ENCODE results near the gene LARP6. TPM values are rescaled to one million over a fixed set of nuclear protein-coding genes. Genes with fewer than 3 reads are reported as not detected.
A peak's percentile ranks its signal among the peaks of the same experiment; 100 is the strongest.

LARP6 gene
- total RNA-seq, 1 donor from 2014 or later: 24.8 TPM

GRCh38 chr15:70852501-70853317 is 1.2 kb downstream of the LARP6 start:
- peaks cover 15% of the 10 kb centered on the region for H3K4me1 Mint-ChIP-seq
- H3K9me3 Mint-ChIP-seq: no peaks in the 10 kb centered on the region
- H3K36me3 Mint-ChIP-seq: peaks cover 20% of the 10 kb centered on the region
- H3K4me3 Mint-ChIP-seq: peak overlapping the region; percentile 89
- peak overlapping the region; percentile 95 for H3K27ac Mint-ChIP-seq
- DNase-seq (ENCODE audit: low spot score in 2 of 2, unreplicated experiment in 2 of 2): no peak
- TF ChIP-seq CTCF (IDR thresholded peaks at IDR 0.05; ENCODE audit: unreplicated experiment): no peak
- no peaks in the 10 kb centered on the region for H3K27me3 Mint-ChIP-seq (ENCODE audit: low read depth)

GRCh38 chr15:70851889-70852288 is 2.1 kb downstream of the LARP6 start:
- Mint-ChIP-seq H3K9me3 (no peaks in the 10 kb centered on the region), H3K27me3 (ENCODE audit: low read depth) (no peaks in the 10 kb centered on the region), H3K27ac (no peak overlapping the region), H3K4me1 (peaks cover 15% of the 10 kb centered on the region), H3K4me3 (no peak overlapping the region), H3K36me3 (peaks cover 22% of the 10 kb centered on the region)
- no peak for TF ChIP-seq CTCF (IDR thresholded peaks at IDR 0.05; ENCODE audit: unreplicated experiment)
- DNase-seq (ENCODE audit: low spot score in 2 of 2, unreplicated experiment in 2 of 2): no peak

- DNase-seq (ENCODE audit: low spot score in 2 of 2, unreplicated experiment in 2 of 2): no peak
- no peak for TF ChIP-seq CTCF (IDR thresholded peaks at IDR 0.05; ENCODE audit: unreplicated experiment)
- no peak overlapping the region for H3K4me3 Mint-ChIP-seq
- H3K4me1 Mint-ChIP-seq: no peaks in the 10 kb centered on the region
- no peaks in the 10 kb centered on the region for H3K27me3 Mint-ChIP-seq (ENCODE audit: low read depth)
- H3K36me3 Mint-ChIP-seq: peaks cover 27% of the 10 kb centered on the region
- H3K27ac Mint-ChIP-seq: no peak overlapping the region
- H3K9me3 Mint-ChIP-seq: peaks cover 9% of the 10 kb centered on the region
Observed at GRCh38 chr15:70845602-70846360, 8.2 kb downstream of the LARP6 start.

- Mint-ChIP-seq H3K27me3 (ENCODE audit: low read depth) (no peaks in the 10 kb centered on the region), H3K4me1 (peaks cover 10% of the 10 kb centered on the region), H3K9me3 (peaks cover 12% of the 10 kb centered on the region), H3K36me3 (peaks cover 45% of the 10 kb centered on the region), H3K27ac (no peak overlapping the region), H3K4me3 (no peak overlapping the region)
- no peak for TF ChIP-seq CTCF (IDR thresholded peaks at IDR 0.05; ENCODE audit: unreplicated experiment)
- no peak for DNase-seq (ENCODE audit: low spot score in 2 of 2, unreplicated experiment in 2 of 2)
Observed at GRCh38 chr15:70837476-70837875, 16.5 kb downstream of the LARP6 start.

GRCh38 chr15:70835841-70836240 is 18.1 kb downstream of the LARP6 start:
- Mint-ChIP-seq H3K4me1 (peaks cover 10% of the 10 kb centered on the region), H3K4me3 (no peak overlapping the region), H3K36me3 (peaks cover 45% of the 10 kb centered on the region), H3K27ac (no peak overlapping the region), H3K9me3 (peaks cover 3% of the 10 kb centered on the region), H3K27me3 (ENCODE audit: low read depth) (no peaks in the 10 kb centered on the region)
- DNase-seq (ENCODE audit: low spot score in 2 of 2, unreplicated experiment in 2 of 2): no peak
- TF ChIP-seq CTCF (IDR thresholded peaks at IDR 0.05; ENCODE audit: unreplicated experiment): no peak
